D721Med (cell line): Measurements from ENCODE around the gene CAPN1.

ENCODE experiments used
- DNase-seq: peaks from one replicate; pipeline ENCODE4 v3.0.0; 2011; ENCODE audit warnings: low spot score; ENCODE audit not compliant: insufficient read length
- FAIRE-seq: peaks from 2 replicates; lab custom pipeline; 2011; peaks lifted over from hg19 to GRCh38; lab: Jason Lieb, UNC
- TF ChIP-seq, protein P1 (sequence below): IDR thresholded peaks from 2 replicates; pipeline ENCODE4 v1.5.1; 2012; ENCODE audit warnings: mild to moderate bottlenecking, control low read depth; ENCODE audit not compliant: insufficient read depth; ENCODE audit errors: missing control alignments

CAPN1 gene

DNA sequence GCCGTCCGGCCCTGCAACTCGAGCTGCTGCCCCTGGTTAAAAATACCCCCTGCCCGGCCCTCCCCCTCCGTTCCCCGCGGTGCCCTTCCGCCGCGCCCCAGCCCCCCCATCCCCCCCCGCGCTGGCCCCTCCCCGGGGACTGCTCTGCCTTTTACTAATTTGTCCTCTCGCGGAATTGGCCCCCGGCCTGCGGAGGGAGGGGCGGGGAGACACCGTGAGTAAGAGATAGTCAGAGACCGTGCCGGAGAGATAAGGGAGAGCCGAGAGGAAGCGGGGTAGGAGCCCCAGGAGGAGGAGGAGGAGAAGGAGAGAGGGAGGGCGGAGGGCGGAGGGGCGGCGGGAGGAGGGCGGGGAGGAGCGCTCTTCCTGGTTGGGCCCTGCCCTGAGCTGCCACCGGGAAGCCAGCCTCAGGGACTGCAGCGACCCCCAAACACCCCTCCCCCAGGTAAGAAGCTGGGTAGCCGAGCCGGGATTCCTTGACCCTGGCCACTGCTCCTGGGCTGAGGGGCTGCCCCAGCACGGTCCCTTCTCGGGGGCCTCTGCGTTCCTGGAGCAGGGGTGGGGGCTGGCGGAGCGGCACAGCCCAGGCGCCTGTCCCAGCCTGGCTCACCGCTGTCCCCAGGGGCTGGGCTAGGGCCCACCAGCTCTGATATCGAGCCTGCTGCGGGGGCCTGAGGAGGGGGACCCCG is at the start of gene CAPN1:
Gene CAPN1, plus strand, starts transcription at position 360 of the 689 bp plus-strand sequence. CDS start 774 bp downstream, outside the sequence.
- FAIRE-seq (no peak), DNase-seq (peak; percentile 55)
- TF ChIP-seq, protein P1, sequence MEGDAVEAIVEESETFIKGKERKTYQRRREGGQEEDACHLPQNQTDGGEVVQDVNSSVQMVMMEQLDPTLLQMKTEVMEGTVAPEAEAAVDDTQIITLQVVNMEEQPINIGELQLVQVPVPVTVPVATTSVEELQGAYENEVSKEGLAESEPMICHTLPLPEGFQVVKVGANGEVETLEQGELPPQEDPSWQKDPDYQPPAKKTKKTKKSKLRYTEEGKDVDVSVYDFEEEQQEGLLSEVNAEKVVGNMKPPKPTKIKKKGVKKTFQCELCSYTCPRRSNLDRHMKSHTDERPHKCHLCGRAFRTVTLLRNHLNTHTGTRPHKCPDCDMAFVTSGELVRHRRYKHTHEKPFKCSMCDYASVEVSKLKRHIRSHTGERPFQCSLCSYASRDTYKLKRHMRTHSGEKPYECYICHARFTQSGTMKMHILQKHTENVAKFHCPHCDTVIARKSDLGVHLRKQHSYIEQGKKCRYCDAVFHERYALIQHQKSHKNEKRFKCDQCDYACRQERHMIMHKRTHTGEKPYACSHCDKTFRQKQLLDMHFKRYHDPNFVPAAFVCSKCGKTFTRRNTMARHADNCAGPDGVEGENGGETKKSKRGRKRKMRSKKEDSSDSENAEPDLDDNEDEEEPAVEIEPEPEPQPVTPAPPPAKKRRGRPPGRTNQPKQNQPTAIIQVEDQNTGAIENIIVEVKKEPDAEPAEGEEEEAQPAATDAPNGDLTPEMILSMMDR: no peak

DNA sequence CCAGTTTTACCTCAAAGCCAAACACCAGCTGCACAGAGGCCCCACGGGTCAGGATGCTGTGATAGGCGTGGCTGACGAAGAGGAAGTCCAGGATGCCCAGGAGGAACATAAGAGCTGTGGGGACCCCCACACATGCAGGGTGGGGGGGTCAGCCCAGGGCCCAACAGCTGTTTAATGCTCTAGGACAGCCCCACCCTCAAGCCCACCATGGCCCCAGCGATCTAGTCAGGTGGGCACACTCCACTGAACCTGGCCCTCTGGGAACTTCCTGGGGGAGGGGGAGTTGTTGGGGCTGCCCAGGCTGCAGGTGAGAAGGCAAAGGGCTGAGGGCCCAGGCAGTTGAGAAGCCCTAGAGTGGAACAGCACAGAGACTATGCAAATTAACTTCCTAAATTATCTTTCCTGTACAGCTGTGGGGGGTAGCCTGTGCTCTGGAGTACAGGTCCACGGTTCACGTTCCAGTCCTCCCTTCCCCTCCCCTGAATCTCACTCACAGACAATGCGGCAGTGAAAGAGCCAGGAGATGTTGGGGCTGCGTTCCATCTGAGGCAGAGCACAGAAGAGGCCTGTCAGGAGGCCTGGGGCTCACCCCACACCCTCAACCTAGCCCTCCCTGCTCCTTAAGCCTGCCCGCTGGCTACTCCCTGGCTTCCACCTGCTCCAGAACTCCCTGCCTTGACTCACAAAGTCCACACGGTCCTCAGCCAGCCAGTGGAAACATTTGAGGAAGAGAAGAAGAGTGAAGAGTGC is 49.3 kb upstream of the CAPN1 start:
- TF ChIP-seq, protein P1: no peak
- no peak for FAIRE-seq
- DNase-seq: no peak

DNA sequence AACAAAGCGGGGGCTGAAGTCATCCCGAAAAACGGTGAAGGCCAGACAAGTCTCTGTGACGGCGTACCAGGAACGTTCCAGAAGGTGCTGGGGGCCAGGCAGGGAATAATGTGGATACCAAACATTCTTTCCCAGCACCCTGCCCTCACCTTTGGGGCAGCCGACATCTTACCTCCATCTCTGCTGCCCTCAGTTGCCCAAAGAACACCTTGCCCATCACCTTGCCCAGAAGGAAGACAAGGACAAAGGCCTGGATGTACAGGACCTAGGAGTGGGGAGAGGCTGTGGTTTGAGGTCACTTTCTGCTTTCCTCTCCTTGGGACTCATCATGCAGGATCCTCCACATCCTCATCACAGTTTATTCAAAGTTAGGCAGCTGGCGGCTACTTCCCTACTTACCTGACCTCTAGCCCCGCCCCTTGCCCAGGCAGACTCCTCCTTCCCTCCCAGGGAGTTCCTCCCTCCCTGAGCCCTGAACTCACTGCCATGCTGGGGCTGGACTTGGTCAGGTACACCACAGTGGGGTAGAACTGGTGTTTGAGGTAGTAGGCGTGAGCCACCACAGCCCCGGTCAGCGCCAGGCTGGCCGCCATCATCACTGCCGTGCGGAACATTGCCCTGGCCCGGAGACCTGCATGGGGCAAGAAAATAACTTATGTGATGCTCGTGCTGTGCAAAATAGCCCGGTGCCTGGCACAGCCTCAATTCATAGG is 48.6 kb upstream of the CAPN1 start:
- FAIRE-seq: no peak
- TF ChIP-seq, protein P1: no peak
- DNase-seq: no peak

DNA sequence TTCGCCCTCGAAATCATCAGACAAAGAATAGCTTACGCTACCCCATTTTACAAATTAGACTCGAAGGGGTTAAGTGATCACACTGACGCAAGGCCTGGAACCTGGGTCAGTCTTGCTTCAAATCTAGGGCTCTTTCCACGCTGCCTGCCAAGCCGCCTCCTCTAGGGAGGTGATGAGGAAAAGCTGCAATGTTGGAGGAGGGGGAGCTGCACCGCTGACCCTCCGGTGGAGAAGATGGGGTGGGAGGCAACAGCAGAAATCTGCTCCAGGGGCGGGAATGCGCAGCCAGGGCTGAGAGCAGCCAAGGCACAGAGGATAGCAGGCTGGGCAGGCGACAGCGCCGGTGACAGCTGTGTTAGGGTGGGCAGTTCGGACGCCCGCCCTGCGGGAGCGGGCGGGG is 48.0 kb upstream of the CAPN1 start:
- TF ChIP-seq, protein P1: no peak
- DNase-seq (no peak), FAIRE-seq (no peak)

DNA sequence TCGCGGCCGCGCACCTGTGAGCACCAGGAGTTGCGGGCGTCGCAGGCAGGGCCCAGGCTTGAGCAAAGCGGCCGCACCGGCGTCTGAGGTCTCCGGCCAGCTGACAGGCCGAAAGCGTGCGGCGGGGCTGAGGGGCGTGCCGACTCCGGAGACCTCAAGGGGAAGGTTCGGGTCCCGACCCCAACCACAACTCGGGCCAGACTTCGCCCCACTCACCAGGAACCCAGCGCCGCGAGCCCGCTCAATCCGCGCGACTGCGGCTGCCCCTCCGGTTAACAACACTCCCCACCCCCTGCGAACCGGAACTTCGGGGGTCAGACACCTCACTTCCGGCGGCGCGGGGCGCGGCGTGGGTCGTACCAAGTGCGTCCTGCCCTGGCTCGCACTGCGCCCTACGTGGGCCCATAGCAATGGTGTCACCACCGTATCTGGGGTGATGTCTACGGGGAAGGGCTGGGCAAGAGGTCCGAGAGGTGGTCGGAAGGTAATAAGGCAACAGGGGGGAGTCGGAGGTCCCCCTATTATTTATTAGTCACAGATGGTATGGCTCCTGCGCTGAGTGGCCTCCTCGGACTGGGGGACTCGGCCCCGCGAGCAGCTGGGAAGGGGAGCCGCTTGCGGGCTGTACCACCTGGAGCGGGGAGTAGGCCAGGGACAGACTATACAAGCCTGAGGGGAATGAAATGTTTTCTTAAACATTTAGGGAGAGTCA is 47.3 kb upstream of the CAPN1 start, which contains the start of gene SYVN1:
Gene SYVN1, minus strand, starts transcription at position 280 of the 712 bp plus-strand sequence. CDS start 918 bp downstream, outside the sequence.
- TF ChIP-seq, protein P1: no peak
- FAIRE-seq: no peak
- DNase-seq: peak; percentile 94

DNA sequence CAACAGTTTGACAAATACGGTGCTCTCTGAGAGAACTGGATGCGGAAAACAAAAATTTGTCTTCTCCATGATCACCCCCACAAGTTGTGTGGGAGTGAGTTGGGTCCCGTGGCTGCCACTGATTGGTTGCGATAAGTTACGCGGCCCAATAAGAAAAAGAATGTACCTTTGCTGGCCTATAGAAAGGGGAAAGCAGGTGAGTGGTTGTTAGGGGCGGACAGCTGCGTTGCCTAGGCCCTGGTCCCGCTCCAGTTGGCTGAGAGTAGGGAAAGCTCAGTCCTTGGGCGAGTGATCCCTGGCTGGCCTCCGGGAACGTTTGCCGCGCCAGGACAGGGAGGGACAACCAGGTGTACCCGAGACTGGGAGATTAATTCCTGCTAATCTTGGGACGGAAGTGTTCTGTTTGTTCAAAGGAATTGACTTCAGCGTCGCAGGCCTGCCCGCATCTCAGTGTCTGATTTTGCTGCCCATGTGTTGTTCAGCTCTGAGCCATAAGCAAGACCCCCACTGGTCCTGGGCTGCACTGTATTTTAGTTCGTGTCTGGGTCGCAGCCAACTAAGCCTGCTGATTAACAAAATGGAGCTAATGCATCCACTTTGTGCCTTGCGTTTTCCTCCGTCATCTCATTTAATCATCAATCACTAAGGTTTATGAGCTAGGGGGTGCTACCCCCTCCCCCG is 46.6 kb upstream of the CAPN1 start:
- TF ChIP-seq, protein P1: no peak
- FAIRE-seq: peak; percentile 38
- DNase-seq: peak; percentile 92
